ENCODE results near the gene ZBTB32.
"Not testable (repeated sequence)": the region's sequence is repeated elsewhere in the genome, so short reads cannot be mapped to it uniquely, and the experiment has no call there.

- TF ChIP-seq, protein P1, sequence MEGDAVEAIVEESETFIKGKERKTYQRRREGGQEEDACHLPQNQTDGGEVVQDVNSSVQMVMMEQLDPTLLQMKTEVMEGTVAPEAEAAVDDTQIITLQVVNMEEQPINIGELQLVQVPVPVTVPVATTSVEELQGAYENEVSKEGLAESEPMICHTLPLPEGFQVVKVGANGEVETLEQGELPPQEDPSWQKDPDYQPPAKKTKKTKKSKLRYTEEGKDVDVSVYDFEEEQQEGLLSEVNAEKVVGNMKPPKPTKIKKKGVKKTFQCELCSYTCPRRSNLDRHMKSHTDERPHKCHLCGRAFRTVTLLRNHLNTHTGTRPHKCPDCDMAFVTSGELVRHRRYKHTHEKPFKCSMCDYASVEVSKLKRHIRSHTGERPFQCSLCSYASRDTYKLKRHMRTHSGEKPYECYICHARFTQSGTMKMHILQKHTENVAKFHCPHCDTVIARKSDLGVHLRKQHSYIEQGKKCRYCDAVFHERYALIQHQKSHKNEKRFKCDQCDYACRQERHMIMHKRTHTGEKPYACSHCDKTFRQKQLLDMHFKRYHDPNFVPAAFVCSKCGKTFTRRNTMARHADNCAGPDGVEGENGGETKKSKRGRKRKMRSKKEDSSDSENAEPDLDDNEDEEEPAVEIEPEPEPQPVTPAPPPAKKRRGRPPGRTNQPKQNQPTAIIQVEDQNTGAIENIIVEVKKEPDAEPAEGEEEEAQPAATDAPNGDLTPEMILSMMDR (IDR thresholded peaks at IDR 0.05): not testable (repeated sequence)
- TF ChIP-seq POLR2A (IDR thresholded peaks at IDR 0.05): not testable (repeated sequence)
Observed at GRCh38 chr19:35691106-35691505, 13.3 kb upstream of the ZBTB32 start.
